SH-SY5Y (cell line): ENCODE results near the gene CNNM2.

Source experiments
- GATA2 ChIP-seq: IDR thresholded peaks from 2 replicates; pipeline ENCODE4 v1.6.1; 2011; ENCODE audit warnings: mild to moderate bottlenecking, low read depth, low read length
- GATA3 ChIP-seq: IDR thresholded peaks from 2 replicates; pipeline ENCODE4 v1.6.1; 2011; ENCODE audit warnings: low read depth, mild to moderate bottlenecking, low read length, moderate library complexity

GRCh38 chr10:102970562-102971340, 52.7 kb downstream of the CNNM2 start:
- TF ChIP-seq GATA2 (no peak), GATA3 (no peak)
